Muscle of arm (tissue), 12 donors: ENCODE data around the gene HECTD4. TPM values are rescaled to one million over a fixed set of nuclear protein-coding genes. Genes with fewer than 3 reads are reported as not detected.
A peak's percentile ranks its signal among the peaks of the same experiment; 100 is the strongest.
"Not testable (repeated sequence)": the region's sequence is repeated elsewhere in the genome, so short reads cannot be mapped to it uniquely, and the experiment has no call there.

Source experiments
- DNase-seq: peaks from one replicate; pipeline ENCODE4 v3.0.0-alpha.2; 2013
- polyA plus RNA-seq, 12 donors: library from polyadenylated mRNA; unstranded; fragments of 120-200 nt; gene quantifications; one replicate each; pipeline ENCODE4 v1.2.1, GENCODE V29; 2013; ENCODE audit not compliant: insufficient read length in 12 of 12

HECTD4 gene
- polyA plus RNA-seq, 12 donors: 36.2 to 76.7 (median 51.3) TPM; not detected in 1

DNA sequence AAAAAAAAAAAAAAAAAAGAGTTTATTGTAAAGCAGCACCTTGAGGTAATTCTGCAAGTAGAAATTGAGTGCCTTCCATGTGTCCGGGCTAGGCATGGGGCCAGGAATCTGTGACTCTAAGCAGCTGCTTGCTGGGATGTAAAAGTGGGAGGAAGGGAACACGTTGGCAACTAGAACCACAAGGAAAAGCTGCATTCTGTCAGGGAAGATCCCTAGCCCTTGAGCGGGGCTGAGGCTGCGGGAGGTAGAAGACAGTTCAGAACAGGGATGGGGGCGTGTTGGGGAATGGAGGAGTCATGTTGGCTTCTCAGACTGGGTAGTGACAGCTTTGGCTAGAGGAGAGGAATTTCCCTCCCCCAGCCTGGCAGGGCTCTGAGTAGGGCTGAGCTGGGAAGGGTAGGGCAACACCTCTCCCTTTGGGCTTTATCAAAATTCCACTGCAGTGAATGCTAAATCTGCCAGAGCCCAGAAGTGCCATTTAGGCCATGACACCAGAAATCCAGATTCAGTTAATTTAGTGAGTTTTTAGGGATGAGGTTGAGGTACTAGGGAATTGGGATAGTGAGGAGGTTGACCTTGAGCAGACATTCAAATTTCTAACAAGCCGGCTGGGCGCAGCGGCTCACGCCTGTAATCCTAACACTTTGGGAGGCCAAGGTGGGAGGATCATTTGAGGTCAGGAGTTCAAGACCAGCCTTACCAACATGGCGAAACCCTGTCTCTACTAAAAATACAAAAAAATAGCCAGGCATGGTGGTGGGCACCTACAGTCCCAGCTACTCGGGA, 260.3 kb downstream of the HECTD4 start:
- DNase-seq: peak; percentile 88

DNA sequence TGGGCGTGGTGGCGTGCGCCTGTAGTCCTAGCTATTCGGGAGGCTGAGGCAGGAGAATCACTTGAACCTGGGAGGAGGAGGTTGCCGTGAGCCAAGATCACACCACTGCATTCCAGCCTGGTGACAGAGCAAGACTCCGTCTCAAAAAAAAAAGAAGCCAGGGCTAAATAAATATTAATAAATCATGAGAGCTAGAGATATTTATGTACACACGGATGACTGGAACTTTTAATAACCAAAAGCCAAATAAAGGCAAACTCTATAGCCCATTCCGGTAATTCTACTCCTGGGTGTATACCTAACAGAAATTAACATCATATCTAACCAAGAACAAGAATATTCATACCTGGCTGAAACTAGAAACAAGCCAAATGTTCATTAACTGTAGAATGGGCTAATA, 264.5 kb downstream of the HECTD4 start:
- DNase-seq: no peak

DNA sequence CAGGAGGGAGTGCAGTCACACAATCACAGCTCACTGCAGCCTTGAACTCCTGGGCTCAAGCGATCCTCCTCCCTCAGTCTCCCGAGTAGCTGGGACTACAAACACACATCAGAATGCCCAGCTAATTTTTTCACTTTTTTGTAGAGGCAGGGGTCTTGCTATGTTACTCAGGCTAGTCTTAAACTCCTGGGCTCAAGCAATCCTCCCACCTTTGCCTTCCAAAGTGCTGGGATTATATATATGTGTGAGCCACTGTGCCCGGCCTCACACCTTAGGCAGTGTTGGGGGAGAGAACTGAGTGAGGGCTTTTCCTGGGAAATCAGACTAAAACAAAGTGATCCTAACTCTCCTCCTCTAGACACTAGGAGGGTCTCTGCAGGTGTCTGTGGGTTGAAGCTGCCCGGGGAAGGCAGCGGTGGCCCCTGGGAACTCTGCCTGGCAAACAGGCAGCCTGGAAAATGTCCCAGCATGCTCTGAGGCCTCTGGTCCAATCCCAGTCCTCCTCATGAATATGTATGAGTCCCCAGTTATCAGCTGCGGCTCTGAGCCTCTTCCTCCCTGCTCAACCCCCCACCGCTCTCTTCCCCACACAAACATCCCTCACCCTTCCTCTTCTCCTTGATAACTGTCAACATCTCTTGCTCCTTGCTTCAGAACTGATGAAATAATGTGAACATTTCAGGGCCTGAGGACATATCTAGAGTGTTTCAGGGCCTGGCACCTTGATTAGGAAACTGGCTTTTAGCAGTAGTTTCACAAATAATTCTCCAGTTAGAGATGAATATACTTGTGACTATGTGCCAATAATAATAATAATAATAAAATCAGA, 265.8 kb downstream of the HECTD4 start:
- peak; percentile 32 for DNase-seq

DNA sequence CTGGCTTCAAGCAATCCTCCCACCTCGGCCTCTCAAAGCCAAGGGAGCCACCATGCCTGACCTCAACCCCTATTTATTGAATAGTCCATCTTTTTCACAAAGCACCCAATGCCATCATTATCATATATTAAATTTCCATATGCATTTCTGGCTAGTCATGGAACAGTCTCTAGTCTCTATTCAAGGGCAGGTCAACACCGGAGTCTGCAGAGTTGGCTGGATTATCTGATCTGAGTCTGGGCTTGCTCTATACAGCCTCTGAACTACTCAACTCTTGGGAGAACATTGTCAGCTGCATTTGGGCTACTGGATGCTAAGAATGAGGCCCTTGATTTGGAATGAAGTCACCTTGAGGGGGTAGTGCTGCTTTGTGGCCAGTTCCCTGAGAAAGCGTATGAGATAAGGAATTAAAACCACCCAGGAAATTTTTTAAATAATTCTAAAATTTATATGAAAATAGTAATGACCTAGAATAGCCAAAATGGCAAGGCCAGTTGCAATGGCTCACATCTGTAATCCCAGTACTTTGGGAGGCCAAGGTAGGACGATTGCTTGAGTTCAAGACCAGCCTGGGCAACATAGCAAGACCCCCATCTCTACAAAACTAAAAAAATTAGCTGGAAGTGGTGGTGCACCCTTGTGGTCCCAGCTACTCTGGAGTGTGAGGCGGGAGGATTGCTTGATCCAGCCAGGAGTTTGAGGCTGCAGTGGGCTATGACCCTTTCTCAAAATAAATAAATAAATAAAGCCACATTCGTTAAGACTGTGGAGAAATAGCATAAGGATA, 266.8 kb downstream of the HECTD4 start:
- DNase-seq: no peak

DNA sequence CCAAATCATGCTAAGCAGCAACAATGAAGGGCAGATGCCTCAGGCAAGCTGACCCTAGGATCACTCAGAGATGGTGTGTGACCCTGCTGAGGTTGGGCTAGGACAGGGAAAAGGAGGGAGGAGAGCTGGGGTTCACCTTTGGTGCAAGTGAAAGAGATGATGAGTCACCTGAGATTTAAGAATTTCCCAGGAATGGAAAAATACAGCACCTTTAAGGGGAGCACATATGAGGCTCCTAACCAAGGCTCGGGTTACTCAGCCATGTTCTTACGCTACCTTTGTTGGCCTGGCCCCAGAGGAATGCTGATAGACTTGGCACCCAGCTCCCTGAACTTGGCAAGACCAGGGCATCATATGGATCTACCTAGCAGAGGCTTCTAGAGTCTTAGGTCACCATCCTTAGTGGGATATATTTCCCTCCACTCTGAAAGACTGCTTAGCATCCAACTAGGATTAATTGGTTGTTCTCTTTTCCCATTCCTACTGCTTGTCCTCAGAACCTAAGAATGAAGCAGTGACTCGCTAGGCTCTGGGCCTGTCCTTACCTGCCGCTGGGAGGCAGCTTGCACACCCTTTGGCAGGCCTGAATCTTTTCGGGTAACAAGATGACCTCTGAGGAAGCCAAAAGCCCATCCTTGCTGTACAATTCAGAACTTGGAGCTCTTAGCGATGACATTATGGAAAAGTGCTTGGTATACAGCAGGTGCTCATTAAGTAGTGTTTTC, 269.7 kb downstream of the HECTD4 start:
- no peak for DNase-seq

DNA sequence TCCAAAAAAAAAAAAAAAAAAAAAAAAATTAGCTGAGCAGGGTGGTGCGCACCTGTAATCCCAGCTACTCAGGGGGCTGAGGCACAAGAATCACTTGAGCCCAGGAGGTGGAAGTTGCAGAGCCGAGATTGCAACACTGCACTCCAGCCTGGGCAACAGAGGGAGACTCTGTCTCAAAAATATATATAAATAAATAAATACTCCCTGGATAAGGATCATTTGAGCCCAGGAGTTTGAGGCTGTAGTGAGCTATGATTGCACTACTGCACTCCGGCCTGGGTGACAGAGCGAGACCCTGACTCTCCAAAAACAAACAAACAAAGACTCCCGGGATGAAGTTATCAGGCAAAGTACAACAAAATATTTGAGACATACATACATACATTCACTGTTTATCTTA, 270.3 kb downstream of the HECTD4 start:
- no peak for DNase-seq

DNA sequence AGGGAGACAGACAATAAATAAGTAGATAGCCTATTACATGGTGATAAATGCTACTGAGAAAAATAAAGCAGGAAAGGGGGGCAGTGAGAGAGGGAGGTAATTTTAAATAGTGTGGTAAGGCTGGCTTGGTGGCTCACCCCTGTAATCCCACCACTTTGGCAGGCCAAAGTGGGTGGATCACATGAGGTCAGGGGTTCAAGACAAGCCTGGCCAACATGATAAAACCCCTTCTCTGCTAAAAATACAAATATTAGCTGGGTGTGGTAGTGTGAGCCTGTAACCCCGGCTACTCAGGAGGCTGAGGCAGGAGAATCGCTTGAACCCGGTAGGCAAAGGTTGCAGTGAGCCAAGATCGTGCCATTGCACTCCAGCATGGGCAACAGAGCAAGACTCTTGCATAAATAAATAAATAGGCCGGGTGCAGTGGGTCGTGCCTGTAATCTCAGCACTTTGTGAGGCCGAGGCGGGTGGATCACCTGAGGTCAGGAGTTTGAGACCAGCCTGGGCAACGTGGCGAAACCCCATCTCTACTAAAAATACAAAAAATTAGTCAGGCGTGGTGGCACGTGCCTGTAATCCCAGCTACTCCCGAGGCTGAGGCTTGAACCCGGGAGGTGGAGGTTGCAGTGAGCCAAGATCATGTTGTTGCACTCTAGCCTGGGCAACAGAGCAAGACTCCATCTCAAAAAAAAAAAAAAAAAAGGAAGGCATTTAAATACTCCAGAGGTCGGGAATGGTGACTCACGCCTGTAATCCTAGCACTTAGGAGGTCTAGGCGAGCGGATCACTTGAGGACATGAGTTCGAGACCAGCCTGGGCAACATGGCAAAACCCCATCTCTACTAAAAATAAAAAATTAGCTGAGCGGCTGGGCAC, 271.2 kb downstream of the HECTD4 start:
- not testable (repeated sequence) for DNase-seq

Other genes starting within 250 kb of the HECTD4 start
- gene RPL6, start 27.2 kb upstream of the HECTD4 start, polyA plus RNA-seq: 1,000 to 10,000 TPM in 11 of 12 donors, not detected in 1; 2,055 to 3,419 (median 3,197) TPM
- 100 to 1,000 TPM in 1 of 12 donors, 10 to 100 TPM in 11; 61.4 to 117 (median 68.5) TPM for gene PTPN11, start 36.5 kb upstream of the HECTD4 start, polyA plus RNA-seq